ENCODE data around the gene FAM13C. TPM values are rescaled to one million over a fixed set of nuclear protein-coding genes. Genes with fewer than 3 reads are reported as not detected.

FAM13C gene
- total RNA-seq, 1 donor from 2014 or later, result 7.8 TPM

- DNase-seq (ENCODE audit: missing footprints) (no peak), ATAC-seq (no peak)
- intact Hi-C loops (cut with DNase I), result no loop called here
Observed at GRCh38 chr10:59324597-59324996, 37.8 kb downstream of the FAM13C start.

GRCh38 chr10:59323831-59324401, 38.4 kb downstream of the FAM13C start:
- no peak for DNase-seq (ENCODE audit: missing footprints)
- no peak for ATAC-seq
- intact Hi-C loops (cut with DNase I), result loop anchor here (2.0 kb wide), 1 partner anchor 37 kb away; no protein-coding TSS in a partner anchor

GRCh38 chr10:59323036-59323459, 39.3 kb downstream of the FAM13C start:
- ATAC-seq, result peak; percentile 59
- intact Hi-C loops (cut with DNase I), result loop anchor here (2.0 kb wide), 1 partner anchor 38 kb away; no protein-coding TSS in a partner anchor
- DNase-seq (ENCODE audit: missing footprints), result no peak

- DNase-seq (ENCODE audit: missing footprints), result no peak
- intact Hi-C loops (cut with DNase I), result loop anchor here (2.0 kb wide), 1 partner anchor 39 kb away; no protein-coding TSS in a partner anchor
- ATAC-seq, result no peak
Observed at GRCh38 chr10:59322131-59322530, 40.2 kb downstream of the FAM13C start.

- intact Hi-C loops (cut with DNase I), result no loop called here
- DNase-seq (ENCODE audit: missing footprints) (no peak), ATAC-seq (no peak)
Observed at GRCh38 chr10:59320355-59320754, 42.0 kb downstream of the FAM13C start.

- ATAC-seq (no peak), DNase-seq (ENCODE audit: missing footprints) (no peak)
- intact Hi-C loops (cut with DNase I), result no loop called here
Observed at GRCh38 chr10:59319854-59320253, 42.5 kb downstream of the FAM13C start.

- DNase-seq (ENCODE audit: missing footprints), result no peak
- ATAC-seq, result no peak
- intact Hi-C loops (cut with DNase I), result no loop called here
Observed at GRCh38 chr10:59317066-59317465, 45.3 kb downstream of the FAM13C start.

- peak; percentile 63 for ATAC-seq
- intact Hi-C loops (cut with DNase I), result no loop called here
- no peak for DNase-seq (ENCODE audit: missing footprints)
Observed at GRCh38 chr10:59315465-59315864, 46.9 kb downstream of the FAM13C start.

- peak; percentile 70 for ATAC-seq
- intact Hi-C loops (cut with DNase I), result no loop called here
- DNase-seq (ENCODE audit: missing footprints), result no peak
Observed at GRCh38 chr10:59314268-59314667, 48.1 kb downstream of the FAM13C start.

GRCh38 chr10:59312247-59312646, 50.1 kb downstream of the FAM13C start:
- ATAC-seq (no peak), DNase-seq (ENCODE audit: missing footprints) (no peak)
- intact Hi-C loops (cut with DNase I), result no loop called here

GRCh38 chr10:59311025-59311424, 51.3 kb downstream of the FAM13C start:
- ATAC-seq (no peak), DNase-seq (ENCODE audit: missing footprints) (no peak)
- intact Hi-C loops (cut with DNase I), result loop anchor here (2.0 kb wide), 1 partner anchor 56 kb away; no protein-coding TSS in a partner anchor

- peak; percentile 69 for ATAC-seq
- DNase-seq (ENCODE audit: missing footprints), result no peak
- intact Hi-C loops (cut with DNase I), result loop anchor here (2.0 kb wide), 1 partner anchor 56 kb away; no protein-coding TSS in a partner anchor
Observed at GRCh38 chr10:59310324-59310914, 51.9 kb downstream of the FAM13C start.

- no peak for ATAC-seq
- intact Hi-C loops (cut with DNase I), result no loop called here
- no peak for DNase-seq (ENCODE audit: missing footprints)
Observed at GRCh38 chr10:59304521-59305097, 57.7 kb downstream of the FAM13C start.

- ATAC-seq (no peak), DNase-seq (ENCODE audit: missing footprints) (no peak)
- intact Hi-C loops (cut with DNase I), result no loop called here
Observed at GRCh38 chr10:59303018-59303417, 59.3 kb downstream of the FAM13C start.

GRCh38 chr10:59302381-59302780, 60.0 kb downstream of the FAM13C start:
- DNase-seq (ENCODE audit: missing footprints) (no peak), ATAC-seq (no peak)
- intact Hi-C loops (cut with DNase I), result no loop called here

GRCh38 chr10:59301067-59301754, 61.1 kb downstream of the FAM13C start:
- DNase-seq (ENCODE audit: missing footprints), result no peak
- ATAC-seq, result no peak
- intact Hi-C loops (cut with DNase I), result no loop called here

GRCh38 chr10:59300386-59300785, 62.0 kb downstream of the FAM13C start:
- intact Hi-C loops (cut with DNase I), result no loop called here
- DNase-seq (ENCODE audit: missing footprints) (no peak), ATAC-seq (no peak)

- ATAC-seq, result no peak
- DNase-seq (ENCODE audit: missing footprints), result no peak
- intact Hi-C loops (cut with DNase I), result no loop called here
Observed at GRCh38 chr10:59299933-59300332, 62.4 kb downstream of the FAM13C start.

- DNase-seq (ENCODE audit: missing footprints) (no peak), ATAC-seq (no peak)
- intact Hi-C loops (cut with DNase I), result no loop called here
Observed at GRCh38 chr10:59290448-59290847, 71.9 kb downstream of the FAM13C start.

- intact Hi-C loops (cut with DNase I), result no loop called here
- ATAC-seq (no peak), DNase-seq (ENCODE audit: missing footprints) (no peak)
Observed at GRCh38 chr10:59289853-59290252, 72.5 kb downstream of the FAM13C start.
